Endodermal cell (in vitro differentiated cells): ENCODE results near the gene RGS17. TPM values are rescaled to one million over a fixed set of nuclear protein-coding genes. Genes with fewer than 3 reads are reported as not detected.

Experiments used
- DNase-seq: peaks from one replicate; pipeline ENCODE4 v3.0.0-alpha.2; 2017
- H3K27ac ChIP-seq: 2 replicates; pipeline ENCODE4 v1.5.1; 2013; ENCODE audit warnings: mild to moderate bottlenecking, low read depth, low read length, moderate library complexity
- H3K27me3 ChIP-seq: 2 replicates; pipeline ENCODE4 v1.6.1; 2013; ENCODE audit warnings: mild to moderate bottlenecking, low read length, moderate library complexity; ENCODE audit not compliant: insufficient read depth, control insufficient read depth, poor library complexity, severe bottlenecking
- H3K36me3 ChIP-seq: 2 replicates; pipeline ENCODE4 v1.7.0; 2013; ENCODE audit warnings: mild to moderate bottlenecking, low read length, moderate library complexity; ENCODE audit not compliant: control insufficient read depth, insufficient read depth
- H3K4me1 ChIP-seq: one replicate; pipeline ENCODE4 v1.7.0; 2013; ENCODE audit warnings: low read length; ENCODE audit not compliant: control insufficient read depth, insufficient read depth
- H3K4me3 ChIP-seq: 2 replicates; pipeline ENCODE4 v1.5.1; 2013; ENCODE audit warnings: mild to moderate bottlenecking, low read length, moderate library complexity
- H3K9ac ChIP-seq: 2 replicates; pipeline ENCODE4 v1.6.1; 2013; ENCODE audit warnings: mild to moderate bottlenecking, low read length, moderate library complexity; ENCODE audit not compliant: poor library complexity, severe bottlenecking; ENCODE audit errors: extremely low read depth
- H3K9me3 ChIP-seq: 2 replicates; pipeline ENCODE4 v1.6.1; 2013; ENCODE audit warnings: mild to moderate bottlenecking, low read length, moderate library complexity; ENCODE audit not compliant: control insufficient read depth
- H3K27ac Mint-ChIP-seq: 2 replicates; pipeline ENCODE4 v1.8.0; 2020; ENCODE audit warnings: mixed read lengths
- H3K27me3 Mint-ChIP-seq: 2 replicates; pipeline ENCODE4 v1.8.0; 2021; ENCODE audit warnings: mild to moderate bottlenecking, mixed read lengths; ENCODE audit not compliant: insufficient read depth
- H3K36me3 Mint-ChIP-seq: 2 replicates; pipeline ENCODE4 v1.8.0; 2020; ENCODE audit warnings: low read depth, mixed read lengths
- H3K4me1 Mint-ChIP-seq: 2 replicates; pipeline ENCODE4 v1.8.0; 2020; ENCODE audit warnings: mixed read lengths
- H3K4me3 Mint-ChIP-seq: 2 replicates; pipeline ENCODE4 v1.8.0; 2020; ENCODE audit warnings: mild to moderate bottlenecking, moderate library complexity, mixed read lengths
- H3K9me3 Mint-ChIP-seq: 2 replicates; pipeline ENCODE4 v1.8.0; 2020; ENCODE audit warnings: mild to moderate bottlenecking, mixed read lengths
- CTCF ChIP-seq: fragments of 200-600 bp; sonication (generic); conservative IDR thresholded peaks from 2 replicates; pipeline ENCODE4 v1.5.0; 2021; ENCODE audit warnings: antibody characterized with exemption, mild to moderate bottlenecking
- WGBS, 2 experiments: methylation state at CpG; one replicate each; pipeline versions ENCODE4 v1.1.5 to v1.1.7; 2013; ENCODE audit warnings: missing lambda C conversion rate in 2 of 2, mixed read lengths in 1 of 2; ENCODE audit not compliant: insufficient coverage in 1 of 2, insufficient read length in 1 of 2; 5-methylcytosine and 5-hydroxymethylcytosine counted together
- total RNA-seq, 2 donors: library from RNA; stranded (reverse); fragmentation: NEBNext Ultra II Directional in 1 of 2; extraction: Animal tissue kit (Norgen Biotek cat#: 25700) in 1 of 2; gene quantifications; 2 replicates in 1 of 2; 3 replicates in 1 of 2; pipeline ENCODE4 v1.2.1, GENCODE V29; 2021

Gene RGS17
- total RNA-seq, 2 donors from 2014 or later, result 1.7 to 3.2 TPM

- Histone ChIP-seq H3K9me3 (peaks cover 11% of the 10 kb centered on the region), H3K27me3 (peaks cover 54% of the 10 kb centered on the region), H3K27ac (no peak overlapping the region), H3K9ac (peak overlapping the region; percentile 4), H3K4me1 (peaks cover 2% of the 10 kb centered on the region), H3K4me3 (peak overlapping the region; percentile 90), H3K36me3 (no peaks in the 10 kb centered on the region)
- peak overlapping the region; percentile 72 for H3K4me3 Mint-ChIP-seq
- peaks cover 62% of the 10 kb centered on the region for H3K27me3 Mint-ChIP-seq
- H3K9me3 Mint-ChIP-seq, result peaks cover 18% of the 10 kb centered on the region
- no peaks in the 10 kb centered on the region for H3K36me3 Mint-ChIP-seq
- 2 to 6% methylated on average over 9 to 53 of the region's 53 CpGs for WGBS, 2 experiments
- no peak for TF ChIP-seq CTCF
- peaks cover 17% of the 10 kb centered on the region for H3K4me1 Mint-ChIP-seq
- peak; percentile 71 for DNase-seq
- no peak overlapping the region for H3K27ac Mint-ChIP-seq
Observed at GRCh38 chr6:153129873-153130514, 1.1 kb downstream of the RGS17 start.

GRCh38 chr6:153126218-153126617, 4.9 kb downstream of the RGS17 start:
- DNase-seq, result no peak
- WGBS, 2 experiments, result 82 to 89% methylated on average over 1 to 3 of the region's 3 CpGs
- H3K27me3 ChIP-seq, result peaks cover 35% of the 10 kb centered on the region
- H3K9ac ChIP-seq, result no peak overlapping the region
- H3K9me3 ChIP-seq, result no peaks in the 10 kb centered on the region
- no peak overlapping the region for H3K27ac ChIP-seq
- Mint-ChIP-seq H3K27ac (no peak overlapping the region), H3K4me3 (no peak overlapping the region), H3K4me1 (peaks cover 31% of the 10 kb centered on the region), H3K27me3 (peaks cover 37% of the 10 kb centered on the region), H3K9me3 (no peaks in the 10 kb centered on the region), H3K36me3 (no peaks in the 10 kb centered on the region)
- peaks cover 17% of the 10 kb centered on the region for H3K4me1 ChIP-seq
- H3K4me3 ChIP-seq, result no peak overlapping the region
- no peak for TF ChIP-seq CTCF
- H3K36me3 ChIP-seq, result no peaks in the 10 kb centered on the region

- Histone ChIP-seq H3K9ac (no peak overlapping the region), H3K27me3 (peaks cover 30% of the 10 kb centered on the region), H3K4me1 (peaks cover 17% of the 10 kb centered on the region), H3K36me3 (no peaks in the 10 kb centered on the region), H3K27ac (no peak overlapping the region), H3K4me3 (no peak overlapping the region), H3K9me3 (no peaks in the 10 kb centered on the region)
- Mint-ChIP-seq H3K27me3 (peaks cover 30% of the 10 kb centered on the region), H3K4me1 (peaks cover 31% of the 10 kb centered on the region), H3K27ac (no peak overlapping the region), H3K36me3 (no peaks in the 10 kb centered on the region), H3K4me3 (no peak overlapping the region), H3K9me3 (no peaks in the 10 kb centered on the region)
- TF ChIP-seq CTCF, result no peak
- DNase-seq, result no peak
Observed at GRCh38 chr6:153125032-153125431, 6.0 kb downstream of the RGS17 start.
